Adrenal gland (tissue), 12 donors: Measurements from ENCODE around the gene RLF. TPM values are rescaled to one million over a fixed set of nuclear protein-coding genes. Genes with fewer than 3 reads are reported as not detected.
A peak's percentile ranks its signal among the peaks of the same experiment; 100 is the strongest.

ENCODE experiments used
- DNase-seq, 7 donors: peaks; one replicate each; pipeline ENCODE4 v3.0.0-alpha.2; 2019 to 2020
- H3K27ac ChIP-seq, 5 donors: fragments of 200-600 bp; sonication (generic) in 4 of 5; 1 replicate in 3 of 5; 2 replicates in 2 of 5; pipeline versions ENCODE4 v1.5.1 to v1.8.0; 2016 to 2020; ENCODE audit warnings: mild to moderate bottlenecking in 1 of 5
- H3K27me3 ChIP-seq: fragments of 200-600 bp; 2 replicates; pipeline ENCODE4 v1.8.0; 2021
- H3K36me3 ChIP-seq, 2 donors: fragments of 200-600 bp; replicated peaks in 1 of 2; 1 replicate in 1 of 2; 2 replicates in 1 of 2; pipeline versions ENCODE4 v1.5.1 to v1.8.0; 2018 to 2022
- H3K4me1 ChIP-seq, 2 donors: fragments of 200-600 bp; replicated peaks in 1 of 2; 1 replicate in 1 of 2; 2 replicates in 1 of 2; pipeline versions ENCODE4 v1.5.1 to v1.8.0; 2018 to 2021
- H3K4me3 ChIP-seq, 4 donors: fragments of 200-600 bp; sonication (generic) in 3 of 4; one replicate each; pipeline ENCODE4 v1.5.1; 2016 to 2018
- H3K9me3 ChIP-seq, 3 donors: fragments of 200-600 bp; sonication (generic) in 1 of 3; replicated peaks in 1 of 3; 1 replicate in 2 of 3; 2 replicates in 1 of 3; pipeline versions ENCODE4 v1.5.1 to v1.8.0; 2016 to 2021
- POLR2A ChIP-seq, 2 donors: fragments of 450-650 bp; IDR thresholded peaks; one replicate each; pipeline ENCODE4 v1.6.1; 2017; ENCODE audit warnings: antibody characterized with exemption in 2 of 2, mild to moderate bottlenecking in 2 of 2, moderate library complexity in 1 of 2
- WGBS, 4 donors: extraction: QIAGEN DNeasy Blood & Tissue Kit in 2 of 4; methylation state at CpG; one replicate each; pipeline versions ENCODE4 v1.1.5 to v1.1.7; 2013 to 2017; 5-methylcytosine and 5-hydroxymethylcytosine counted together
- intact Hi-C, 2 donors: fragments of 100-400 bp; cut with DNase I; formaldehyde crosslinking; loops; one replicate each; pipeline versions ENCODE4 v1.14.1 to v1.15.0; 2022 to 2023
- polyA plus RNA-seq, 3 donors: library from polyadenylated mRNA; stranded (reverse); fragments of 200-250 nt in 2 of 3; fragments of 350-450 nt in 1 of 3; fragmentation: Illumina TruSeq in 1 of 3; extraction: RNeasy Lipid Tissue Mini Kit (QIAGEN cat#74804) in 1 of 3; gene quantifications; one replicate each; pipeline ENCODE4 v1.2.3, GENCODE V29; 2013 to 2014
- total RNA-seq, 9 donors: library from RNA; depleted of rRNA in 4 of 9; stranded (reverse); fragments of >200 nt in 4 of 9; fragments of 120-200 nt in 1 of 9; fragmentation: NEBNext Ultra II Directional in 1 of 9; extraction: Animal tissue kit (Norgen Biotek cat#: 25700) in 1 of 9; gene quantifications; one replicate each; pipeline versions ENCODE4 v1.1.0 to v1.2.4, GENCODE V29; 2013 to 2023
- TF ChIP-seq, protein P1 (sequence below), 6 experiments: fragments of 450-650 bp in 4 of 6; fragments of 200-600 bp in 2 of 6; sonication (generic) in 1 of 6; IDR thresholded peaks; 1 replicate in 5 of 6; 2 replicates in 1 of 6; pipeline versions ENCODE4 v1.5.1 to v1.8.0; 2016 to 2021; ENCODE audit warnings: antibody characterized with exemption in 6 of 6, mild to moderate bottlenecking in 2 of 6, moderate library complexity in 1 of 6
- donor health status: healthy with polysubstance abuse.
- donor health status: Bipolar disorder and iron deficiency.
- donor health status: DM: yes; HTN: yes; CAD: no.
- donor health status: DM: no; HTN: no; CAD: no.
- donor health status: DM: no; HTN: no; CAD: no.
- donor health status: DM: yes; HTN: yes; CAD: no.

The RLF gene
- total and polyA plus RNA-seq, 12 donors = 3.7 to 18.8 (median 11.3) TPM

DNA sequence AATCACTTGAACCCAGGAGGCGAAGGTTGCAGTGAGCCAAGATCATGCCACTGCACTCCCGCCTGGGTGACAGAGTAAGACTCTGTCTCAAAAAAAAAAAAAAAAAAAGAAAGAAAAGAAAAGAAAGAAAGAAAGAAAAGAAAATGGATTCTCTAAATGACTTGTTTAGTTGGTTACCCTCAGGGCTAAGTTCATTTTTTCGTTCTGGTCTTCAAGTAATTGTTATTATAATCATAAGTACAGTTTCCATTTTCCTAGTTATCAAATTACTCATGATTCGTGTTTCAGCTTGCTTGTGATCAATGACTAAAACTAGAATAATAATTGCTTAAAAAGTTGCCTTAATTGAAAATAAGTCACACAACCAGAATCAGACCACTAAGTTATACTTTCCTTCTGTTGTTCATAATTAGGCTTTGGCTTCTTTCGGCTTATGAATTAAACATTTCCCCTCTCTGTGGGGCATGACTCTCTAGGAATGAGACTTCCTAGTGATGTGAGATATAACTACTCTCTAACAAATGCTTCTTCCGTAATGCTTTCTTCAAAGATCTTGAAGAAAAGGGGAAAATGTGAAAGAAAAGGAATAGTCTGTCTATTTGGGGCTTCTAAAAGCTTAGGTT lies 9.6 kb upstream of the RLF start:
- no peaks in the 10 kb centered on the region for H3K9me3 ChIP-seq
- no peaks in the 10 kb centered on the region for H3K36me3 ChIP-seq
- no peak for TF ChIP-seq POLR2A (IDR thresholded peaks at IDR 0.05)
- TF ChIP-seq, protein P1, sequence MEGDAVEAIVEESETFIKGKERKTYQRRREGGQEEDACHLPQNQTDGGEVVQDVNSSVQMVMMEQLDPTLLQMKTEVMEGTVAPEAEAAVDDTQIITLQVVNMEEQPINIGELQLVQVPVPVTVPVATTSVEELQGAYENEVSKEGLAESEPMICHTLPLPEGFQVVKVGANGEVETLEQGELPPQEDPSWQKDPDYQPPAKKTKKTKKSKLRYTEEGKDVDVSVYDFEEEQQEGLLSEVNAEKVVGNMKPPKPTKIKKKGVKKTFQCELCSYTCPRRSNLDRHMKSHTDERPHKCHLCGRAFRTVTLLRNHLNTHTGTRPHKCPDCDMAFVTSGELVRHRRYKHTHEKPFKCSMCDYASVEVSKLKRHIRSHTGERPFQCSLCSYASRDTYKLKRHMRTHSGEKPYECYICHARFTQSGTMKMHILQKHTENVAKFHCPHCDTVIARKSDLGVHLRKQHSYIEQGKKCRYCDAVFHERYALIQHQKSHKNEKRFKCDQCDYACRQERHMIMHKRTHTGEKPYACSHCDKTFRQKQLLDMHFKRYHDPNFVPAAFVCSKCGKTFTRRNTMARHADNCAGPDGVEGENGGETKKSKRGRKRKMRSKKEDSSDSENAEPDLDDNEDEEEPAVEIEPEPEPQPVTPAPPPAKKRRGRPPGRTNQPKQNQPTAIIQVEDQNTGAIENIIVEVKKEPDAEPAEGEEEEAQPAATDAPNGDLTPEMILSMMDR (IDR thresholded peaks at IDR 0.05) = no peak
- intact Hi-C loops = loop anchor here (5.0 kb wide), 1 partner anchor 186 kb away; no protein-coding TSS in a partner anchor
- no peaks in the 10 kb centered on the region for H3K4me1 ChIP-seq
- H3K4me3 ChIP-seq = no peak overlapping the region
- no peak for DNase-seq
- H3K27me3 ChIP-seq = no peaks in the 10 kb centered on the region
- no peak overlapping the region for H3K27ac ChIP-seq
- WGBS, 4 donors = 77 to 83% (median 82%) methylated on average over 6 of the region's 6 CpGs

DNA sequence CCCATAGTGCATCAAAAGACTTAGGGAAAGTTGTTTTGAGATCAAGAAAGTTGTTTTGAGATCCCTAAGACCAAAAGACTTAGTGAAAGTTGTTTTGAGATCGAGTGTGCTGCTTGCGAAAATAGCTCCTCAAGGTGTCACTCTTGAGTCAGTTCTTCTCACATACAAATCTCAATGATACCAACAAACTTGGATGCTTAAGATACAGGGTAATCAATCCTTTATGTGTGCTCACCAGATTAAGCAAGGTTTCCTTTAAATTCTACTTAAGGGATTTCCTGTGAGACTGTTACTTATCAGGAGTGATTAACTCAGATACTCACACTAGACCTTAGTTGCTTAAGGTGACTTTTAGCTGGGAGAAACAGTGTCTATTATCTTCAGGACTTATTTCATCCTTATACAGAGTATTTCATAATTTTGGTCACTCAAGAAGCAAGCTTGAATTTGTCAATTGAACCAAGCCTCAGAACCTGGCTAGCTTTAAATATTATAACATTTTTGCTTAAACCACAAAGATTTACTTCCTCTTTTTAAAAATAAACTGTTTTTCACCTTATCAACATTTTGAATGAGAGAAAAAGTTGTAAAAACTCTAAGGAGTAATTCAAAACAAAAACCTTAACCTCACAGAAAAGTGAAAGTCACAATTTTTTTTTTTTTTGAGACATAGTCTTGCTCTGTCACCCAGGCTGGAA lies 8.0 kb upstream of the RLF start:
- H3K27ac ChIP-seq = no peak overlapping the region
- WGBS, 4 donors = 0 to 2% (median 0%) methylated on average over 2 of the region's 2 CpGs
- no peaks in the 10 kb centered on the region for H3K27me3 ChIP-seq
- no peak overlapping the region for H3K4me3 ChIP-seq
- no peaks in the 10 kb centered on the region for H3K9me3 ChIP-seq
- intact Hi-C loops = loop anchor here (5.0 kb wide), 1 partner anchor 184 kb away; no protein-coding TSS in a partner anchor
- peak in 2 of 7 donors; percentile 27 to 44 for DNase-seq
- H3K36me3 ChIP-seq = no peaks in the 10 kb centered on the region
- H3K4me1 ChIP-seq = no peaks in the 10 kb centered on the region
- no peak for TF ChIP-seq POLR2A (IDR thresholded peaks at IDR 0.05)
- TF ChIP-seq, protein P1 (IDR thresholded peaks at IDR 0.05) = peak; percentile 33 to 76 (median 66)

DNA sequence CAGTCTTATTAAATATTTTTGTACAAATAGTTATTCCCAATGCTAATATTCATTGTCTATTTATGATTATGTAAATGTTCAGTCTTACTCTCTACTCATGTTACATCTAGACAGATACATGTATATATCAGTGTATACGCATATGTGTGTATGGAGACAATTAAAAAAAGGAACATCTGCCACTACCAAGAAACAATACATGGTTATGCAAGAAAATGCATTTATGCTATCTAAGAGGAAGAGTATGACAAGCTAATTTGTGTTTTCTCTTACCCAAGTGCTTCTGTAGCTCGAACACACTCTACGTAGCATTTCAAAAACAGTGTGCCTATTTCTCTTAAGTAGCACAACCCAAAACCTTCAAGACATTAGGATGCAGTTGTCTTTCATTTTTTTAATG lies 6.1 kb upstream of the RLF start:
- 77 to 87% (median 80%) methylated on average over 3 of the region's 3 CpGs for WGBS, 4 donors
- intact Hi-C loops = no loop called here
- H3K27me3 ChIP-seq = no peaks in the 10 kb centered on the region
- no peak overlapping the region for H3K27ac ChIP-seq
- H3K9me3 ChIP-seq = no peaks in the 10 kb centered on the region
- TF ChIP-seq, protein P1 (IDR thresholded peaks at IDR 0.05) = no peak
- TF ChIP-seq POLR2A (IDR thresholded peaks at IDR 0.05) = no peak
- no peaks in the 10 kb centered on the region for H3K36me3 ChIP-seq
- no peak for DNase-seq
- no peaks in the 10 kb centered on the region for H3K4me1 ChIP-seq
- H3K4me3 ChIP-seq = no peak overlapping the region

DNA sequence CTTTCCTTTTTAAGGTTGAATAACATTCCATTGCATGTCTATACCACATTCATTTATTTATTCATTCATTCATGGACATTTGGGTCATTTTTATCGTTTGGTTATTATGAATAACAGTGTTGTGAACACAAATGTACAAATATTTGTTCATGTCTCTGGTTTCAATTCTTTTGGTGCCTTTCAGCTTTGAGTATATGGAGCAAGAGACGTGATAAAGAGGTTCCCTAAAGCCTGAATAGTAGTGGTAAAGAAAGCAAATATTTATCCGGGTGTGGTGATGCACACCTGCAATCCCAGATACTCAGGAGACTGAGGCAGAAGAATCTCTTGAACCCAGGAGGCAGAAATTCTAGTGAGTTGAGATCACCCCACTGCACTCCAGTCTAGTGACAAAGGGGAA lies 5.3 kb upstream of the RLF start:
- WGBS, 4 donors = 48 to 56% (median 52%) methylated on average over 3 of the region's 3 CpGs
- Histone ChIP-seq H3K36me3 (no peaks in the 10 kb centered on the region), H3K9me3 (no peaks in the 10 kb centered on the region), H3K27ac (no peak overlapping the region), H3K4me3 (no peak overlapping the region), H3K27me3 (no peaks in the 10 kb centered on the region), H3K4me1 (peaks cover 0 to 3% of the 10 kb centered on the region in 2 donors)
- DNase-seq = no peak
- TF ChIP-seq, protein P1 (IDR thresholded peaks at IDR 0.05) = no peak
- TF ChIP-seq POLR2A (IDR thresholded peaks at IDR 0.05) = no peak
- intact Hi-C loops = no loop called here
